ES-I3 (cell line): ENCODE data around the gene LANCL3.

Experiments
- H3K36me3 ChIP-seq: 2 replicates; pipeline ENCODE4 v1.6.1; 2013; ENCODE audit warnings: mild to moderate bottlenecking, low read length, control low read depth, moderate library complexity; ENCODE audit not compliant: insufficient read depth
- H3K4me1 ChIP-seq: 2 replicates; pipeline ENCODE4 v1.6.1; 2013; ENCODE audit warnings: mild to moderate bottlenecking, control low read depth, low read length; ENCODE audit not compliant: insufficient read depth
- H3K9ac ChIP-seq: 2 replicates; pipeline ENCODE4 v1.6.1; 2013; ENCODE audit warnings: low read depth, mild to moderate bottlenecking, low read length, moderate library complexity
- H3K9me3 ChIP-seq: 2 replicates; pipeline ENCODE4 v1.6.1; 2013; ENCODE audit warnings: mild to moderate bottlenecking, low read length, moderate library complexity; ENCODE audit not compliant: control insufficient read depth, insufficient read depth

Gene LANCL3

DNA sequence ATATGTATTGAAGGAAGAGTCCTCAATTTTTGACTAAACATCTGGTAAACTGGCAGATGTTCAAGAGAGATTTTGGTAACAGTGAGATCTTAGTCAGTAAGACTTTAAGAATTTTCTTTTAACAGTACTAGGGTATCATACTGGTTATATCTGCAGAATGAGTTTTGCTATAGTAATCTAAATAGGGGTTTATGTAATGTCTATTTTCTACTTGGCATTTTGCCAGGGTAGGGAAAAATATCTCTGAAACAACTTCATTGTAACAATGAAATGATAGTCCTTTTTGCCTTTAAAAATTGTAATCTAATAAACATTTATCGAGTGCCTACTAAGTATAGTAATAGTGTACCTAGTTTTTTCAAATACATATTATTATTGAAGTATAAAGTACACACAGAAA lies 146.2 kb downstream of the LANCL3 start:
- Histone ChIP-seq H3K9ac (no peak overlapping the region), H3K9me3 (no peaks in the 10 kb centered on the region), H3K4me1 (no peaks in the 10 kb centered on the region), H3K36me3 (no peaks in the 10 kb centered on the region)

GRCh38 chrX:37722595-37722994 lies 151.1 kb downstream of the LANCL3 start:
- H3K9me3 ChIP-seq: no peaks in the 10 kb centered on the region
- H3K9ac ChIP-seq: no peak overlapping the region
- no peaks in the 10 kb centered on the region for H3K4me1 ChIP-seq
- H3K36me3 ChIP-seq: no peaks in the 10 kb centered on the region

GRCh38 chrX:37726346-37726745 lies 154.9 kb downstream of the LANCL3 start:
- no peaks in the 10 kb centered on the region for H3K4me1 ChIP-seq
- no peaks in the 10 kb centered on the region for H3K9me3 ChIP-seq
- H3K36me3 ChIP-seq: no peaks in the 10 kb centered on the region
- no peak overlapping the region for H3K9ac ChIP-seq
